ENCODE results near the gene PIK3CB.
"Not testable (repeated sequence)": the region's sequence is repeated elsewhere in the genome, so short reads cannot be mapped to it uniquely, and the experiment has no call there.

Gene PIK3CB

DNA sequence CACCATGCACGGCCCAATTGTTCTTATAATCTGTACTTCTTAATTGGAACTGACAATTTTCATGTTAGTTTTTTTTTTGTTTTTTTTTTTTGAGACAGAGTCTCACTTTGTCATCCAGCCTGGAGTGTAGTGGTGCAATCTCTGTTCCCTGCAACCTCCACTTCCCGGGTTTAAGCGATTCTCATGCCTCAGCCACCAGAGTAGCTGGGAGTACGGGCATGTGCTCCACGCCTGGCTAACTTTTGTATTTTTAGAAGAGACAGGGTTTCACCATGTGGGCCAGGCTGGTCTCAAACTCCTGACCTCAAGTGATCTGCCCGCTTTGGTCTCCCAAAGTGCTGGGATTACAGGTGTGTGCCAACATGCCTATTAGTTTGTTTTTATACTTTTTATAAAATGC lies 153.8 kb downstream of the PIK3CB start:
- DNase-seq (ENCODE audit: low read depth in 2 of 2), result not testable (repeated sequence)

DNA sequence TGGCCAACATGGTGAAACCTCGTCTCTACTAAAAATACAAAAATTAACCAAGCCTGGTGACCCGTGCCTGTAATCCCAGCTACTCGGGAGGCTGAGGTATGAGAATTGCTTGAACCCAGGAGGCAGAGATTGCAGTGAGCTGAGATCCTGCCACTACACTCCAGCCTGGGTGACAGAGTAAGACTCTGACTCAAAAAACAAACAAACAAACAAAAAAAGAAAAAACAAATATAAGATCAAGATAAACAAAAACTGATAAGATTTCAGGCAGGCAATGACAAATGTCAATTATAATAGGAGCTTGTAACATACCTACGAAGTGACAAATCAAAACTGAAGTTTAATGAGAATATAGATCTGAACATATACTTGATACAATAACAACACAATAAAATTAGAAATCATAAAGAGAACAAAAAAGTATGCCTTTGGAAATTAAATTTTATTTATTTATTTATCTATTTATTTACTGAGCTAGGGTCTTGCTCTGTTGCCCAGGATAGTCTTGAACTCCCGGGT lies 155.8 kb downstream of the PIK3CB start:
- DNase-seq (ENCODE audit: low read depth in 2 of 2), result no peak

DNA sequence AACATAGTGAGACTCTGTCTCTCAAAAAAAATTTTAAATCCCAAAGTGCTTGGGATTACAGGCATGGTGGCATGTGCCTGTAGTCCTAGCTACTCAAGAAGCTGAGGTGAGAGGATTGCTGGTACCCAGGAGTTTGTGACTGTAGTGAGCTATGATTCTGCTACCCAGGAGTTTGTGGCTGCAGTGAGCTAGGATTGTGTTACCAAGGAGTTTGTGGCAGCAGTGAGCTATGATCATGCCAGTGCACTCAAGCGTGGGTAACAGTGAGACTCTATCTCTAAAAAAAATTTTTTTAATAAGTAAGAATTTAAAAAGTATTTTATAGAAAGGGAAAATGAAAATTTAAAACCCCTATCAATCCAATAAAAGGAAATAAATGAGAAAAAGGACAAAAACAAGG lies 156.6 kb downstream of the PIK3CB start:
- no peak for DNase-seq (ENCODE audit: low read depth in 2 of 2)

DNA sequence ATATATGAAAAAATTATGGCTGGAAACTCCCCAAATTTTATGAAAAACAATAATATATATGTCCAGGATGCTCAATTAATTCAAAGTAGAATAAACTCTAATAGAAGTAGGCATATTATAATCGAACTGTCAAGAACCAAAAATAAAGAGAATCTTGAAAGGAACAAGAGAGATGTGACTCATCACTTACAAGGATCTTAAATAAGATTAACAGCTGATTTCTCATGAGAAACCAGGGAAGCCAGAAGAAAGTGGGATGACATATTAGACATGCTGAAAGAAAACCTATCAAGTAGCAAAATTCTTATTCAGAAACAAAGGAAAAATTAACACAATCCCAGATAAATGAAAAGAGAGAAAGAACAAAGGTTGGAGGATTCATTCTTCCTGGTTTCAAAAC lies 159.3 kb downstream of the PIK3CB start:
- no peak for DNase-seq (ENCODE audit: low read depth in 2 of 2)

DNA sequence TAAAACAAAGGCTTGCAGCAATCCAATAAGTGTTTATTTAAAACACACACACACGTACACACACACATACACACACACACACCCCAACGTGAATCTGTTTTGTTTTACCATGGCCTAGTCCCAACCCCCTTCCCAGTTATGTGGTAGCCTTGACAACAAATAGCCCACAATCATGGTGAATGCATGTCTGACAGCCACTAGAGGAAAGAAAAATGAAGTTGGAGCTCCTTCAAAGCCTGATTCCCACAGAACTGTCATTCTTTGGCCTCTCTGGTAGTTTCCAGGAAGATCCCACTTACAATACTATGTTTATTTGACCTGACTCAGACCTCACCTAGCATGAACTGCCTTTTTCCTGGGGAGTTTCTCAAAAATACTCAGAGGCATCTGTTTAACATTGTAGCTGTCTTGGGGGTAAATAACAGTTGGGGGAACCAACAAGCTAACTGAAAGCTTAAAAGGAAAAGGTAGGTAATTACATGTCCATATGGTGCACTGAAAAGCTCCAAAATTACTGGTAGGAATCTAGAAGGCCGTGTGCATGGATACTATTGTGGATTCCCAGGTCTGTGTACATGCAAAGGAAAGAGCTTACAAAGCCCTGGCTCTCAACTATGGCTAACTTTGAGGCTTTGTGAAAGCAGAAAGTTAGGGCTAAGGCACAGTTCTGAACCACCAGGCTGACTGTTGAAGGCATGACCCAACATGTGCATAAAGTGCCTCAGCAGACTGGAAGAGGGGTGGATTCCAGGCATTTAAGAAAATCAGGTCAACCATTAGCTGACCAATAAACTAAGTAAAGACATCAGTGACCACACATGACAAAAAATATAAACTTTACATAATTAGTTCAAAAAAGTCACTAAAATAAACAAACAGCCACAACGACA lies 160.8 kb downstream of the PIK3CB start:
- peak; percentile 47 to 54 for DNase-seq (ENCODE audit: low read depth in 2 of 2)

DNA sequence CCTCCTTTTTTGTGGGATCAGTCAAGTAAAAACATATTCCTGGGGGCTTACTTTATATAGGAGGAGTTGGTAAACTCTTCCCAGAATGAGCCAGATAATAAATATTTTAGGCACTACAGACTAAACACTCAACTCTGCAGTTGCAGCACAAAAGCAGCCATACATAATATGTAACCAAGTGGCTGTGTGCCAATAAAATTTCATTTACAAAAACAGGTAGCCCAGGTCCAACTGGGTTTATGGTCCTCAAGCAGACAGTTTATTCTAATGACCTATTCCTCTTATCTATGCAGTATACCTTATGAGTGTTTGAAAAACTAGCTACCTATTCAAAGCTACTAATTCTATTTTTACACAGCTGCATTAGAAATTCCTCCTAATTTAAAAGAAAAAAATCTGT lies 164.3 kb downstream of the PIK3CB start:
- no peak for DNase-seq (ENCODE audit: low read depth in 2 of 2)

DNA sequence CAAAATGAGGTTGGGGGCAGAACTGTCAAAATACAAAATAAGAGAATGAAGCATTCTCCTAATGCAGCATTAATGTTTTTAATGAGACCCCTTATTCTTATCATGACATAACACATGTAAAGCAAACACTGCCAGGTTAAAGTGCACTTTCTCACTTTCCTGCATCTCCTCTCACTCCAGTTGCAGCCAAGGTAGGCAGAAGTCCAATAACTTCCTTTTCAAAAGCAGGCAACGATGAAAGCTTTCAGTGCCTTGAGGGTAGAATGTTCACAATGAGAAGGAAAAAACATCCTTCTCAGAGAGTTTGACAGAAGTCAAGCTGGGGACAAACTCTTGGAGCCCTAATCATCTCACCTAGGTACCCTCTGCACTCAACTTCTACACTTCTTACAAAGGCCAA lies 166.6 kb downstream of the PIK3CB start:
- DNase-seq (ENCODE audit: low read depth in 2 of 2), result no peak

DNA sequence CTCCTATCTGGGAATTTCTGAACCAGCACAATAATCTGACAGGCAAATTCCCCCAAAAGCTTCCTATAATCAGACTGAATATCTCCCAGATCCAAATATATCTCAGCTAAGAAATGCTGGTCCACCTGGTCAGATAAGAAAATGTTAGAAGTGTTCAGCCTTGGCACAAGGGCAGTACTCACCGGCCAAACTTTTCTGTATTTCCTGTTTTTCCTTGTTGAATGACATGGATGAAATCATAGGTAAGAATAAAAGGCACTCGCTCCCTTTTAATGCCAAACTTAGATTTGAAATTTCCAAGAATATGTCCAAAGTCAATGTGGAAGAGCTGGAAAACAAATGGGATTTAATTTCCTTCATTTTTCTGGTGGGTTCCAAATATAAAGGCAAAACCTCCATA lies 177.2 kb downstream of the PIK3CB start:
- DNase-seq (ENCODE audit: low read depth in 2 of 2), result no peak

DNA sequence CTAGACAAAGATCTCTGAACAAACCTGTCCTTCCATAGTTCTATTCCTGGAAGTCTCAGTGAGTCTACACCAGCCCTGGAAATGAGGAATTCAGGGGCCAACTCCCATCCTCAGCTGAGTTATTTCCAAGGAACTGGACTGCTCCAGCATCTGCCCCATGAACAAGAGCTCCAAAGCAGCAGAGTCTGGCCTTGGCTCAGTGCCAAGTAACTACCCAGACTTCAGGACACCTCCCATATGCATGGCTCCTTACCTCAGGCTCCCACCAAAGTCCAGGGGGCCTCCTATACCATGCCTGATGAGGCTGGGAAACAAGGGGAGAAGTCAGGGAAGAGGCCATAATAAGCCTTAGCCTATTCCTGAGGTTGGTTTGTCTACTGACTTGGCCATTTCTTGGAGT lies 181.2 kb downstream of the PIK3CB start:
- DNase-seq (ENCODE audit: low read depth in 2 of 2), result no peak

DNA sequence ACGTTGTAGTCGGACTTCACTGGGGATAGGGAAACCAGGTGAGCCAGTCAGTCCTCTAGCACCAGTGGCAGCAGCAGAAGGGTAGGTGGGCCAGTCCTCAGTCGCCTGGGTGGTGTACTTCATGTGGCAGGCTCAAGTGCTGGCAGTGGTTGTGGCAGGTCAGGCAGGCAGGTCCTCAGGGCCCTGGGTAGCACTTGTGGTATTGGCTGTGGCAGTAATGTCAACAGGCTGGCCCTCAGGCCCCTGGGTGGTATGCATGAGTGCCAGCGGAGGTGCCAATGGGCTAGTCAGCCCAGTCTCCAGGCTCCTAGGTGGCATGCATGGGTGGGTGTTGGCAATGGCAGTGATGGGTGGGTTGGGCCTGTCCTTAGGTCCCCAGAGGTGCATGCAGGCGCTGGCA lies 185.6 kb downstream of the PIK3CB start:
- no peak for DNase-seq (ENCODE audit: low read depth in 2 of 2)

DNA sequence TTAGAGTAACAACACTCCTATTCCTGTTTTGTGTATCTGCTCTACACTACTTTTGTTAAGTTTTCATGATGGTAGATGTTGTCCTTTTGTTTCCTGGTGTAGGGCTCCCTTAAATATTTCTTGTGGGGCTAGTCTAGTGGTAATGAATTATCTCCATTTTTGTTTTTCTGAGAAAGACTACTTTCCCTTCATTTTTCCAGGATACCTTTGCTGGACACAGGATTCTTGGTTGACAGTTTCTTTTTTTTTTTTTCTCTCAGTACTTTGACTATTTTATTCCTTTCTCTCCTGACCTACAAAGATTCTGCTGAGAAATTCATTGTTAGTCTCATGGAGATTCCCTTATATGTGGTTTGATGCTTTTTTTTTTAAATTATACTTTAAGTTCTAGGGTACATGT lies 188.2 kb downstream of the PIK3CB start:
- DNase-seq (ENCODE audit: low read depth in 2 of 2), result no peak

DNA sequence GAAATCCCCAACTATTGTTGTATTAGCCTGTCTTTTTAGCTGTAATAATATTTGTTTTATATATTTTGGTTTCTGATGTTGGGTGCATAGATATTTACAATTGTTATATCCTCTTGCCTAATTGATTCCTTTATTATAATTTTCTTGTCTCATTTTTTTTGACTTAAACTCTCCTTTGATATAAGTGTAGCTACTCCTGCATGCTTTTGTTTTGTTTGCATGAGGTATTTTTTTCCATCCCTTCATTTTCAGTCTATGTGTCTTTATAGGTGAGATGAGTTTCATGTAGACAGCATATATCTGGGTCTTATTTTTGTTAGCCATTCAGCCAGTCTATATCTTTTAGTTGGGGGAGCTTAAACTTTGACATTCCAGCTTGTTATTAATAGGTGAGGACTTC lies 188.7 kb downstream of the PIK3CB start:
- no peak for DNase-seq (ENCODE audit: low read depth in 2 of 2)

DNA sequence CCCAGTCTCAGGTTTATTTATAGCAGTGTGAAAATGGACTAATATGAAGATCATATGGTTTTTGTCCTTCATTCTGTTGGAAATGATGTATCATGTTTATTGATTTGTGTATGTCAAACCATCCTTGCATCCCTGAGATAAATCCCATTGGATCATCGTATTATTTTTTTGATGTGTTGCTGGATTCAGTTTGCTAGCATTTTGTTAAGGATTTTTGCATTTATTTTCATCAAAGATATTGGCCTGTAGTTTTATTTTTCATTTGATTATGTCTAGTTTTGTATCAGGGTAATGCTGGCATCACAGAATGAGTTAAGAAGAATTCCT lies 191.8 kb downstream of the PIK3CB start:
- no peak for DNase-seq (ENCODE audit: low read depth in 2 of 2)

DNA sequence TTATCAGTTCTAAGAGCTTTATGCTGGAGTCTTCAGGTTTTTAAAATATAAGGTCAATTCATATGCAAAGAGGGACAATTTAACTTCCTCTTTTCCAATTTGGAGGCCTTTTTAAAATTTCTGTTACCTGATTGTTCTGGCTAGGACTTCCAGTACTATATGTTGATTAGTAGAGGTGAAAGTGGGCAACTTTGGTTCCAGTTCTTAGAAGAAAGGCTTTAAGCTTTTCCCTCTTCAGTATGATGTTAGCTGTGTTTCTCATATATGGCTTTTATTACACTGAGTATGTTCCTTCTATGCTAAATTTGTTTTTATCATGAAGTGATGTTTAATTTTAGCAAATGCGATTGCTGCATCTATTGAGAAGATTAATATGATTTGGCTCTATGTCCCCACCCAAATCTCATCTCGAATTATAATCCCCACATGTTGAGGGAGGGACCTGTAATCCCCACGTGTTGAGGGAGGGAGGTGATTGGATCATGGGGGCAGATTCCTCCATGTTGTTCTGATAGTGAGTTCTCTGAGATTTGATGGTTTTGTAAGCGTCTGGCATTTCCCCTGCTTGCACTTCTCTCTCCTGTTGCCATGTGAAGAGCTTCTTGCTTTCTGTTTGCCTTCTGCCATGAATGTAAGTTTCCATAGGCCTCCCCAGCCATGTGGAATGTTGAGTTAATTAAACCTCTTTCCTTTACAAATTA lies 192.4 kb downstream of the PIK3CB start:
- no peak for DNase-seq (ENCODE audit: low read depth in 2 of 2)

DNA sequence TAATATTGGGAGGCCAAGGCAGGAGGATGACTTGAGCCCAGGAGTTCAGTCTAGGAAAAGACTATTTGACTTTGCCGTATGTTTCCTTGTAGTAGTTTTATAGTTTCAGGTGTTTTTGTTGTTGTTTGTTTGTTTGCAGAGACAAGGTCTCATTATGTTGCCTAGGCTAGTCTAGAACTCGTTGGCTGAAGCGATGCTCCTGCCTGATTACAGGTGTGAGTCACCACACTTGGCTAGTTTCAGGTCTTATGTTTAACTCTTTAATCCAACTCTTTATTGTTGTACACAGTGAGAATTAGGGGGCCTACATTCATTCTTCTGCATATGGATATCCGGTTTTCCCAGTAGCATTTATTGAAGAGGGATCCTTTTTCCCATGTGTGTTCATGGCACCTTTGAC lies 194.2 kb downstream of the PIK3CB start:
- DNase-seq (ENCODE audit: low read depth in 2 of 2), result no peak

DNA sequence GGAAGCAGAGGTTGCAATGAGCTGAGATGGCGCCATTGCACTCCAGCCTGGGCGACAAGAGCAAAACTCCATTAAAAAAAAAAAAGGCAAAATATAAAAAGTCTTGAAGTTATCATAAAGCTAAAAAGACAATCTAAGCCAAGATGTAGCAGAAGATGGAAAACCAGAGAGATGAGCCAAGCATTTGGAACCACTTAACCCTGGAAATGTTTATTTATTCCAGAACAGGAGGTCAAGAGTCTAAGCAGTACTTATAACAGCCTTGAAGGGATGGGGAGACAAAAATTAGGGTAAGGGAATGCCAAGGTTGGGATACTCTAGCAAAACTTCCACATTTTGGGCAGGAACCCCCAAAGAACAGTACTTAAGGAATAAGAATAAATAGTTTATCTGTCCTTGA lies 196.1 kb downstream of the PIK3CB start:
- DNase-seq (ENCODE audit: low read depth in 2 of 2), result no peak

DNA sequence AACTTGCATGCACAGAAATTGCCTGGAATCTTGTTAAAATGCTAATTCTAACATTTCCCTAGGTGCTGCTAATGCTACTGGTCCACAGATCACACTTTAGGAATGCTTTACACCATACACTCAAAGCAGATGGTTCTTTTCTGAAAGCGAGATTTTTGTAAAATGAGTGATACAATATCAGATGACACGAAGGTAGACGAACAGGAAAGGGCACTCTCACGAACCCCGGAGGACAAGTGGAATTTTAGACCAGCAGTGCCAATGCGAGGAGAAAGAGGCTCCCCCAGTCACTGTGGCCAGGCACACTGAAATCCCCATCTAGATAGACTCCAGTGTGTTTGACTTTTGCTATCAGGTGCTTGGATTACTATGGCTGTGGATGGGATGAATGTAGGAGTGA lies 205.2 kb downstream of the PIK3CB start:
- DNase-seq (ENCODE audit: low read depth in 2 of 2), result no peak

DNA sequence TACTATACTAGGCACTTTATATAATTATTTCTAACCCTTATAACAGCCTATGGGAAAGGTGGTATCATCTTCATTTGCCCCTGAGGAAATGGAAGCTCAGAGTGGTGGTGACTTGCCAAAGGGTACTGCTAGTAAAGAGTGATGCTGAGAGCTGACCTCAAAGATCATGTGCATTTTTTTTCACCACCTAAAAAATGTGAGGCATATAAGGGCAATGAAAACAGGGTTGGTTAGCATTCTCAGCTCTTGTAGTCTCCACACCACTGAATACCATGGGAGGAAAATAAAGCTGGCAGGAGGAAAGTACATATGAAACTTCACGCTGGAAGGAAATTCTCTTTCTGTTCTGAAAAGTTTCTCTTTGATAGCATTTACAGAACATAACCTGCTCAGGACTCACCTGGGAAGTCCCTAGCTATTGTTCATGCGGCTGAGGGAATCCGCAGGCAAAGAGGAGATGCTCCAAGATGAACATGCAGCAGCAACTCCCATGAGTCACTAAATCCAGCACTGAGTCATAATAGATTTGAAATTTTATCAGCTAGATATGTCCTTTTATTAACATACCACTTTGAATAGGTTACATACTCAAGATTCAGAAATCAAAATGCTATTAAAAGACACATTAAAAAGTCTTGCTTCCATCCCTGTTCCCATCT lies 208.9 kb downstream of the PIK3CB start:
- no peak for DNase-seq (ENCODE audit: low read depth in 2 of 2)

DNA sequence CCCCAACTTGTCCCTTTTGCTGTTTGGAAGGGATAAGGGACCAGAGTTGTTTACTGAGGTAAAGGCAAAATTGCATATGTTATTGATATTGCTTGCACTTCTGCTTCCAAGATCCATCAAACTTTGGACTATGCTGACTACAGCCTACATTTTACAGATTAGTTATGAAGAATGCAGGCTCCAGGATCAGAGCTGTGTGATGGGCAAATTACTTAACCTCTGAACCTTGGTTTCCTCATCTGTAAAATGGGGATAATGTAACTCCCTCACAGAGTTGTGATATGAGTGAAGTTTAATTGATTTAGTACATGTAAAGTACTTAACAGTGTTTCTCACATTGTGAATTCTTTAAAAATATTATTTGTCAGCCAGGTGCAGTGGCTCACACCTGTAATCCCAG lies 210.2 kb downstream of the PIK3CB start:
- DNase-seq (ENCODE audit: low read depth in 2 of 2), result no peak

DNA sequence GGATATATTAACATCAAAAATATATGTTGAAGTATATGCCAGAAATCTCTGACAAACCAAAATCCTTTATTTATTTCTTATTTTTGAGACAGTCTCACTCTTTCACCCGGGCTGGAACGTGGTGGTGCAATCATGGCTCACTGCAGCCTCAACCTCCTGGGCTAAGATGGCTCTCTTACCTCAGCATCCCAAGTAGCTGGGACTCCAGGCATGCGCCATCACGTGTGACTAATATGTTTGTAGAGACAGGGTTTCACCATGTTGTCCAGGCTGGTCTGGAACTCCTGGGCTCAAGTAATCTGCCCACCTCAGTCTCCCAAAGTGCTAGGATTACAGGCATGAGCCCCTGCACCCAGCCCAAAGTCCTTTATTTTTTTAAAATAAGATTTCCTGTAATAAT lies 214.3 kb downstream of the PIK3CB start:
- DNase-seq (ENCODE audit: low read depth in 2 of 2), result no peak

DNA sequence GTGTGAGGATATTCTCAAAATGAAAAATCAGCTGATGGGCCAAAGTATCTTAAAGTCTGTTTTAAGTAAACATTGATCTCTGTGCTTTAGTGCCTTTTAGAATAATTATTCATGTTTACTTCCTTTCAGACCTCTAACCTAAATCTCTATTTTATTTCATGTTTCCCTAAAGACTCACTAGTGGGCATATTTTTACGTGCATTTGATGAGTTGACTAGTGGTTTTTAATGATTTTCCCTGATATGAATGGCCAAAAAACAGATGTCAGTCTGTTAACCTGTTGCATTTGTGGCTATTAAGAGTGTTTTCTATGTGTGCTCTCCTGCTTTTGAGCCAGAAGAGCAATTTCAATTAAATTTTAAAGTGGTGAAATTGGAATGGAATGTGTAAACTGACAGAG lies 219.3 kb downstream of the PIK3CB start:
- DNase-seq (ENCODE audit: low read depth in 2 of 2), result no peak

DNA sequence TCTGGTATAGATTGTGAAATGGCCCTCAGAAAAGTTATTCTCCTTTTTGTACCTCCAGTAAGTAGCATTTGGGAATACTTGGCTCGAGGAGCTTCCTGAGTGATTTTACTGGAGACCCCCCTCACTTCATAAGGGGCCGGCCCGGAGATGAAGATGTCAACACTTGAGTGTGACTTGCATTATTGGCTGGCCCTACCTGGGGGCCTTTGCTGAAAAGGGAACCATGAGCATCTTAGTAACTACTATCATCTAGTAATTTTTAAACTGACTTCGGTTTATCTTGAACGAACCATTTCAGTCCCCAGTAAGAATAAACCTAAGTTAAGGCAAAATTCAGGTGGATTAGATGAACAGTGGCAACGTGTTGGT lies 224.8 kb downstream of the PIK3CB start:
- DNase-seq (ENCODE audit: low read depth in 2 of 2), result no peak
